H1 (cell line): ENCODE results near the gene MAP2K7. TPM values are rescaled to one million over a fixed set of nuclear protein-coding genes. Genes with fewer than 3 reads are reported as not detected.

Experiments
- KDM4A ChIP-seq: IDR thresholded peaks from one replicate; pipeline ENCODE4 v1.7.1; 2012; ENCODE audit warnings: low read depth, mild to moderate bottlenecking, moderate library complexity, low read length, inconsistent platforms; ENCODE audit not compliant: severe bottlenecking
- polyA plus RNA-seq, 7 experiments: library from polyadenylated mRNA; depleted of rRNA in 3 of 7; stranded (reverse) in 5 of 7; unstranded in 2 of 7; fragments of >200 nt in 5 of 7; fragments of 200-250 nt in 2 of 7; gene quantifications; 1 replicate in 5 of 7; 2 replicates in 1 of 7; 4 replicates in 1 of 7; pipeline versions ENCODE4 v1.2.1 to v1.2.3, GENCODE V29; 2011 to 2013; ENCODE audit warnings: missing spikeins in 2 of 7, mixed read lengths in 2 of 7
- total RNA-seq: library from RNA; stranded (reverse); fragmentation: NEBNext Ultra II Directional; extraction: Animal tissue kit (Norgen Biotek cat#: 25700); gene quantifications from 2 replicates; pipeline ENCODE4 v1.2.1, GENCODE V29; 2021
- TF ChIP-seq, protein P1 (sequence below): fragments of 300-600 bp; sonication (generic); IDR thresholded peaks from 2 replicates; pipeline ENCODE4 v1.7.1; 2012; ENCODE audit warnings: low read length, moderate library complexity, mild to moderate bottlenecking, inconsistent platforms; ENCODE audit not compliant: insufficient replicate concordance

The MAP2K7 gene
- total and polyA plus RNA-seq, 2 of the 8 experiments (the other 6 are each of a cell fraction or from before 2014, with no cell fraction given): 8.9 to 38.3 TPM

DNA sequence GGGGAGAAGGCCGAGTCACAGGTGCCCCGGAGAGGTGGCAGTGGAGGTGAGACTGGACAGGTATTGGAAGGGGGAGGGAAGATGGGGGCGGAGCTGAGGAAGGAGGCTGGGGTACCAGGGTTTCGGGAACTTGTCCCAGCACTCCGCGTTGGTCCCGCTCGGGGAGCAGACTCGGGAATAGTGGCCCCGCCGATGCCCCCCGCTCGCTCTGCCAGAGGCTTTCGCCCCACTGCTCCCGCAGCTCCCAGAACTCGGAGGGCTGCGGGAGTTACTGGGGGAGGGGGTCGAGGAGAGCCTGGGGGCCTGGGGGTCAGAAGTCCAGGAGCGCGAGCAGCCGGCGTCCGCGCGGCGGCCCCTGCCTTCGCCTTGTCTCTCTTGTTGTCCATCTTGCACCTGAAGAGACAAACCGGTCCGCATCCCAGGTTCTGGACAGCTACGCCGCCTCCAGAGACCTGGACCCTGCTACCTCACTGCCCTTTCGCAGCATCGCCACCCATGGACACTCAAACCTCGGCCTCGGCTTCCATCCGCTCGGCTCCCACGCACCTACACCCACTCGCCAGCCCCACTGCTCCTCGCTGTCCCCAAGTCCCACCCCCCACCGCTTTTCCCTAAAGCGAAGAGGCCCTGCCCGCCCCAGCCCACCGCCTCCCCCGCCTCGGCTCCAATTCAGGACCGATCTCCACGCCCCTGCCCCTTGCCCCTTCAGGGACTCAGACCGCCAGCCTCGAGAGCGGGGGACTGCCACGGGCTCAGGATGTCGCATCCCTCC, 30.2 kb upstream of the MAP2K7 start (continued):
- TF ChIP-seq, protein P1, sequence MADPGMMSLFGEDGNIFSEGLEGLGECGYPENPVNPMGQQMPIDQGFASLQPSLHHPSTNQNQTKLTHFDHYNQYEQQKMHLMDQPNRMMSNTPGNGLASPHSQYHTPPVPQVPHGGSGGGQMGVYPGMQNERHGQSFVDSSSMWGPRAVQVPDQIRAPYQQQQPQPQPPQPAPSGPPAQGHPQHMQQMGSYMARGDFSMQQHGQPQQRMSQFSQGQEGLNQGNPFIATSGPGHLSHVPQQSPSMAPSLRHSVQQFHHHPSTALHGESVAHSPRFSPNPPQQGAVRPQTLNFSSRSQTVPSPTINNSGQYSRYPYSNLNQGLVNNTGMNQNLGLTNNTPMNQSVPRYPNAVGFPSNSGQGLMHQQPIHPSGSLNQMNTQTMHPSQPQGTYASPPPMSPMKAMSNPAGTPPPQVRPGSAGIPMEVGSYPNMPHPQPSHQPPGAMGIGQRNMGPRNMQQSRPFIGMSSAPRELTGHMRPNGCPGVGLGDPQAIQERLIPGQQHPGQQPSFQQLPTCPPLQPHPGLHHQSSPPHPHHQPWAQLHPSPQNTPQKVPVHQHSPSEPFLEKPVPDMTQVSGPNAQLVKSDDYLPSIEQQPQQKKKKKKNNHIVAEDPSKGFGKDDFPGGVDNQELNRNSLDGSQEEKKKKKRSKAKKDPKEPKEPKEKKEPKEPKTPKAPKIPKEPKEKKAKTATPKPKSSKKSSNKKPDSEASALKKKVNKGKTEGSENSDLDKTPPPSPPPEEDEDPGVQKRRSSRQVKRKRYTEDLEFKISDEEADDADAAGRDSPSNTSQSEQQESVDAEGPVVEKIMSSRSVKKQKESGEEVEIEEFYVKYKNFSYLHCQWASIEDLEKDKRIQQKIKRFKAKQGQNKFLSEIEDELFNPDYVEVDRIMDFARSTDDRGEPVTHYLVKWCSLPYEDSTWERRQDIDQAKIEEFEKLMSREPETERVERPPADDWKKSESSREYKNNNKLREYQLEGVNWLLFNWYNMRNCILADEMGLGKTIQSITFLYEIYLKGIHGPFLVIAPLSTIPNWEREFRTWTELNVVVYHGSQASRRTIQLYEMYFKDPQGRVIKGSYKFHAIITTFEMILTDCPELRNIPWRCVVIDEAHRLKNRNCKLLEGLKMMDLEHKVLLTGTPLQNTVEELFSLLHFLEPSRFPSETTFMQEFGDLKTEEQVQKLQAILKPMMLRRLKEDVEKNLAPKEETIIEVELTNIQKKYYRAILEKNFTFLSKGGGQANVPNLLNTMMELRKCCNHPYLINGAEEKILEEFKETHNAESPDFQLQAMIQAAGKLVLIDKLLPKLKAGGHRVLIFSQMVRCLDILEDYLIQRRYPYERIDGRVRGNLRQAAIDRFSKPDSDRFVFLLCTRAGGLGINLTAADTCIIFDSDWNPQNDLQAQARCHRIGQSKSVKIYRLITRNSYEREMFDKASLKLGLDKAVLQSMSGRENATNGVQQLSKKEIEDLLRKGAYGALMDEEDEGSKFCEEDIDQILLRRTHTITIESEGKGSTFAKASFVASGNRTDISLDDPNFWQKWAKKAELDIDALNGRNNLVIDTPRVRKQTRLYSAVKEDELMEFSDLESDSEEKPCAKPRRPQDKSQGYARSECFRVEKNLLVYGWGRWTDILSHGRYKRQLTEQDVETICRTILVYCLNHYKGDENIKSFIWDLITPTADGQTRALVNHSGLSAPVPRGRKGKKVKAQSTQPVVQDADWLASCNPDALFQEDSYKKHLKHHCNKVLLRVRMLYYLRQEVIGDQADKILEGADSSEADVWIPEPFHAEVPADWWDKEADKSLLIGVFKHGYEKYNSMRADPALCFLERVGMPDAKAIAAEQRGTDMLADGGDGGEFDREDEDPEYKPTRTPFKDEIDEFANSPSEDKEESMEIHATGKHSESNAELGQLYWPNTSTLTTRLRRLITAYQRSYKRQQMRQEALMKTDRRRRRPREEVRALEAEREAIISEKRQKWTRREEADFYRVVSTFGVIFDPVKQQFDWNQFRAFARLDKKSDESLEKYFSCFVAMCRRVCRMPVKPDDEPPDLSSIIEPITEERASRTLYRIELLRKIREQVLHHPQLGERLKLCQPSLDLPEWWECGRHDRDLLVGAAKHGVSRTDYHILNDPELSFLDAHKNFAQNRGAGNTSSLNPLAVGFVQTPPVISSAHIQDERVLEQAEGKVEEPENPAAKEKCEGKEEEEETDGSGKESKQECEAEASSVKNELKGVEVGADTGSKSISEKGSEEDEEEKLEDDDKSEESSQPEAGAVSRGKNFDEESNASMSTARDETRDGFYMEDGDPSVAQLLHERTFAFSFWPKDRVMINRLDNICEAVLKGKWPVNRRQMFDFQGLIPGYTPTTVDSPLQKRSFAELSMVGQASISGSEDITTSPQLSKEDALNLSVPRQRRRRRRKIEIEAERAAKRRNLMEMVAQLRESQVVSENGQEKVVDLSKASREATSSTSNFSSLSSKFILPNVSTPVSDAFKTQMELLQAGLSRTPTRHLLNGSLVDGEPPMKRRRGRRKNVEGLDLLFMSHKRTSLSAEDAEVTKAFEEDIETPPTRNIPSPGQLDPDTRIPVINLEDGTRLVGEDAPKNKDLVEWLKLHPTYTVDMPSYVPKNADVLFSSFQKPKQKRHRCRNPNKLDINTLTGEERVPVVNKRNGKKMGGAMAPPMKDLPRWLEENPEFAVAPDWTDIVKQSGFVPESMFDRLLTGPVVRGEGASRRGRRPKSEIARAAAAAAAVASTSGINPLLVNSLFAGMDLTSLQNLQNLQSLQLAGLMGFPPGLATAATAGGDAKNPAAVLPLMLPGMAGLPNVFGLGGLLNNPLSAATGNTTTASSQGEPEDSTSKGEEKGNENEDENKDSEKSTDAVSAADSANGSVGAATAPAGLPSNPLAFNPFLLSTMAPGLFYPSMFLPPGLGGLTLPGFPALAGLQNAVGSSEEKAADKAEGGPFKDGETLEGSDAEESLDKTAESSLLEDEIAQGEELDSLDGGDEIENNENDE: no peak
- TF ChIP-seq KDM4A: peak; percentile 54
- TF ChIP-seq, all 59 proteins: peak for 2
